ENCODE results near the gene RGP1. TPM values are rescaled to one million over a fixed set of nuclear protein-coding genes. Genes with fewer than 3 reads are reported as not detected.

Gene RGP1
- total and polyA plus RNA-seq, 7 donors, result 10.2 to 37.2 (median 13.6) TPM

DNA sequence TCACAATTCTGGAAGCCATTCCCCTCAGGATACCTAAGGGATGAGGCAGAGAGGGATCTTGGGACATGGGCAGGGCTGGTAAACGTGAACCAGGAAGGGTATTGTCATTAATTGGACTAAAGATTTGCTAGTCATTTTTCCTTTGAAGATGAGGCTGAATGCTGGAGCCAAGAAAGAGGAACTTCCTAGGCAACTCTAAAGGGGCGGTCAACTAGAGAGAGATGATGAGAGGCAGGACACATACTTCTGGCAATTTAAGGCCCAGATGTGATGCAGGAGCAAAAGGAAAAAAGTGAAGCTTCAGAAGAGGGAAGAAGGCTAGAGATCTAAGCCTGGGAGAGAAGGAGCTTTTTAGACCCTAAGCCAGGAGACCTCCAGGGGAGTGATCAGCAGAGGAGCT is 5.6 kb upstream of the RGP1 start:
- 57 to 66% methylated on average over 2 of the region's 2 CpGs for WGBS, 2 donors
- intact Hi-C loops (cut with DNase I), result loop anchor here (10.0 kb wide), 1 partner anchor 1079 kb away; the partner anchor contains the start of gene CCL27
- no peaks in the 10 kb centered on the region for H3K9me3 ChIP-seq
- TF ChIP-seq POLR2AphosphoS5 (IDR thresholded peaks at IDR 0.05) (no peak), POLR2A (IDR thresholded peaks at IDR 0.05) (no peak), EP300 (IDR thresholded peaks at IDR 0.05) (no peak)
- TF ChIP-seq, protein P1, sequence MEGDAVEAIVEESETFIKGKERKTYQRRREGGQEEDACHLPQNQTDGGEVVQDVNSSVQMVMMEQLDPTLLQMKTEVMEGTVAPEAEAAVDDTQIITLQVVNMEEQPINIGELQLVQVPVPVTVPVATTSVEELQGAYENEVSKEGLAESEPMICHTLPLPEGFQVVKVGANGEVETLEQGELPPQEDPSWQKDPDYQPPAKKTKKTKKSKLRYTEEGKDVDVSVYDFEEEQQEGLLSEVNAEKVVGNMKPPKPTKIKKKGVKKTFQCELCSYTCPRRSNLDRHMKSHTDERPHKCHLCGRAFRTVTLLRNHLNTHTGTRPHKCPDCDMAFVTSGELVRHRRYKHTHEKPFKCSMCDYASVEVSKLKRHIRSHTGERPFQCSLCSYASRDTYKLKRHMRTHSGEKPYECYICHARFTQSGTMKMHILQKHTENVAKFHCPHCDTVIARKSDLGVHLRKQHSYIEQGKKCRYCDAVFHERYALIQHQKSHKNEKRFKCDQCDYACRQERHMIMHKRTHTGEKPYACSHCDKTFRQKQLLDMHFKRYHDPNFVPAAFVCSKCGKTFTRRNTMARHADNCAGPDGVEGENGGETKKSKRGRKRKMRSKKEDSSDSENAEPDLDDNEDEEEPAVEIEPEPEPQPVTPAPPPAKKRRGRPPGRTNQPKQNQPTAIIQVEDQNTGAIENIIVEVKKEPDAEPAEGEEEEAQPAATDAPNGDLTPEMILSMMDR (IDR thresholded peaks at IDR 0.05), result no peak
- no peak for DNase-seq
- H3K27ac ChIP-seq, result peak overlapping the region in 2 of 4 donors; percentile 51 to 52
- H3K4me3 ChIP-seq, result no peak overlapping the region
- peaks cover 32 to 68% (median 59%) of the 10 kb centered on the region in 4 donors for H3K36me3 ChIP-seq
- H3K27me3 ChIP-seq, result no peaks in the 10 kb centered on the region
- H3K4me1 ChIP-seq, result peaks cover 0 to 57% (median 49%) of the 10 kb centered on the region in 4 donors

DNA sequence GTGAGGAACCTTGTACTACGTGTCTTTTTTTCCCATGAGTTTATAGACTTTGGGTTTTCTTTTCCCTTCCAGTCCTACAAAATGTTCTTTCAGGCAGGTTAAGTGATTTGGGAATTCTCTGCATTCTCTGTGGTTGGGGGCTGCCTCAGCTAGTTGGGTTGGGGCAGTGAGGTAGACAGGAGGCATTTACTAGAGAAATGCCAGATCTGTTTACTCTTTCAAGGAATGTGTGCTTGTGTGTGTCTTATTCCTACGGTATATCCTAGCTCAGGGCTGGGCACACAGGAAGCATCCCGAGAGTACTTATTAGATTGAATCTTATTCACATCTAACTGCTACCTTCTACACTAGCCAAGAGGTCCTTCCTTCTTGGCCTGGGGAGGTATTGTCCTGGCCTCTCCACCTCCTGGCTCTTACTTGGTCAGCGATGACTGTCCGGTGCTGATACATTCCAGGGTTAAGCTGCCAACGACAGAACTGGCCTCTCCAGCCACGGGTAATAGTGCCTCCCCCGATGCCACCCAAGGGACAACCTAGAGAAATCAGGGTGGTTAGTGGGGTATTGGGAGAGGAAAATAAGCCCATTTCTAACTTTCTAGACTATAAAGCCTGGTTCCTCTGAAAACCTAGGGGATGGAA is 5.1 kb upstream of the RGP1 start:
- peak; percentile 39 for DNase-seq
- Histone ChIP-seq H3K4me3 (no peak overlapping the region), H3K9me3 (no peaks in the 10 kb centered on the region), H3K27me3 (no peaks in the 10 kb centered on the region), H3K4me1 (peaks cover 0 to 57% (median 49%) of the 10 kb centered on the region in 4 donors), H3K36me3 (peaks cover 26 to 63% (median 54%) of the 10 kb centered on the region in 4 donors), H3K27ac (peak overlapping the region; percentile 21 to 53 (median 52))
- 84 to 91% methylated on average over 8 of the region's 8 CpGs for WGBS, 2 donors
- intact Hi-C loops (cut with DNase I), result loop anchor here (10.0 kb wide), 1 partner anchor 1079 kb away; the partner anchor contains the start of gene CCL27
- TF ChIP-seq EP300 (IDR thresholded peaks at IDR 0.05) (no peak), POLR2AphosphoS5 (IDR thresholded peaks at IDR 0.05) (no peak), POLR2A (IDR thresholded peaks at IDR 0.05) (no peak)
- TF ChIP-seq, protein P1 (IDR thresholded peaks at IDR 0.05), result no peak

DNA sequence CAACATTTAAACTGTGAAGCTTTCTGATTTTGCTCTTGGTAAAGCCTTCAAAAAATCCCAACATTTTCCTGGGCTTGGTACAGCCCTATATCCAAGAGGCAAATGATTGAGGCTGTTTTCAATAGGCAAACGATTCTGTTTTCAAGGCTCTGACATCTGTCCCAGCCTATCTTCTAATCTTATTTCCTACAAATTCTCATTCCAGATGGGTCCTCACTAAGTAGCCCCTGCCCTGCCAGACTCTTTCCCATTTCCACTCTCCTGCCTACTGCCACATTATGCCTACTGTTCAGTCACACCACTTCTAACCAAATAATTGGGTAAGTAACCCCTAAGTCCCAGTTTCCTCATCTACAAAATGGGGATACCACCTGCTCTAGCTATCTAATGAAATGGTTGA is 3.5 kb upstream of the RGP1 start:
- peak overlapping the region; percentile 90 to 97 (median 92) for H3K27ac ChIP-seq
- TF ChIP-seq EP300 (IDR thresholded peaks at IDR 0.05) (no peak), POLR2A (IDR thresholded peaks at IDR 0.05) (no peak), POLR2AphosphoS5 (IDR thresholded peaks at IDR 0.05) (no peak)
- TF ChIP-seq, protein P1 (IDR thresholded peaks at IDR 0.05), result no peak
- peak overlapping the region in 2 of 4 donors; percentile 87 to 88 for H3K4me3 ChIP-seq
- no peak for DNase-seq
- no peaks in the 10 kb centered on the region for H3K9me3 ChIP-seq
- 23 to 83% methylated on average over 1 of the region's 1 CpG for WGBS, 2 donors
- H3K36me3 ChIP-seq, result peaks cover 15 to 50% (median 39%) of the 10 kb centered on the region in 4 donors
- intact Hi-C loops (cut with DNase I), result loop anchor here (5.0 to 10.0 kb wide), 4 partner anchors 67 to 1081 kb away; partner anchors contain the start of genes CCL27 and SPAG8
- H3K4me1 ChIP-seq, result peaks cover 0 to 68% (median 61%) of the 10 kb centered on the region in 4 donors
- H3K27me3 ChIP-seq, result no peaks in the 10 kb centered on the region

DNA sequence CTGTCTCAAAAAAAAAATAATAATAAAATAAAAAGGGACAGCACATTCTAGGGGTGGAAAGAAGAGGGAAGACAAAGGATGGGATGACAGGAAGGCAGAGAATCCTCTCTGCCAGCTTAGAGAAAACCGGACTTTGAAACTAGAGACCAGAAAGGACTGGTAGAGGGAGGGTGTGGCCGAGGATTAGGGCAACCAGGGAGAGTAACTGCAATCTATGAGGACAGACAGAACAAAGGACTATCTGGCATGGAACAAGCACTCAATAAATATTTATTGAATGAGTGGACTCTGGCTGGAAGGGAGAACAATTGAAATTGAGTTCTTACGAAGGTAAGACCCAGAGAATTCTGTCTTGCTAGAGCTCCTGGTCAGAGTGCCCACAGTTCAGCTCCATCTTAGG is 2.5 kb upstream of the RGP1 start:
- Histone ChIP-seq H3K9me3 (no peaks in the 10 kb centered on the region), H3K4me3 (peak overlapping the region; percentile 87 to 97 (median 89)), H3K36me3 (peaks cover 13 to 50% (median 39%) of the 10 kb centered on the region in 4 donors), H3K27me3 (no peaks in the 10 kb centered on the region), H3K4me1 (peaks cover 0 to 71% (median 64%) of the 10 kb centered on the region in 4 donors), H3K27ac (peak overlapping the region; percentile 90 to 97 (median 92))
- intact Hi-C loops (cut with DNase I), result loop anchor here (5.0 to 10.0 kb wide), 4 partner anchors 66 to 1082 kb away; partner anchors contain the start of genes CCL27 and SPAG8
- no peak for DNase-seq
- TF ChIP-seq POLR2AphosphoS5 (IDR thresholded peaks at IDR 0.05) (no peak), POLR2A (IDR thresholded peaks at IDR 0.05) (no peak), EP300 (IDR thresholded peaks at IDR 0.05) (no peak)
- TF ChIP-seq, protein P1 (IDR thresholded peaks at IDR 0.05), result no peak
- 10 to 61% methylated on average over 3 of the region's 3 CpGs for WGBS, 2 donors
